ENCODE measurements around the gene GPR108.

DNA sequence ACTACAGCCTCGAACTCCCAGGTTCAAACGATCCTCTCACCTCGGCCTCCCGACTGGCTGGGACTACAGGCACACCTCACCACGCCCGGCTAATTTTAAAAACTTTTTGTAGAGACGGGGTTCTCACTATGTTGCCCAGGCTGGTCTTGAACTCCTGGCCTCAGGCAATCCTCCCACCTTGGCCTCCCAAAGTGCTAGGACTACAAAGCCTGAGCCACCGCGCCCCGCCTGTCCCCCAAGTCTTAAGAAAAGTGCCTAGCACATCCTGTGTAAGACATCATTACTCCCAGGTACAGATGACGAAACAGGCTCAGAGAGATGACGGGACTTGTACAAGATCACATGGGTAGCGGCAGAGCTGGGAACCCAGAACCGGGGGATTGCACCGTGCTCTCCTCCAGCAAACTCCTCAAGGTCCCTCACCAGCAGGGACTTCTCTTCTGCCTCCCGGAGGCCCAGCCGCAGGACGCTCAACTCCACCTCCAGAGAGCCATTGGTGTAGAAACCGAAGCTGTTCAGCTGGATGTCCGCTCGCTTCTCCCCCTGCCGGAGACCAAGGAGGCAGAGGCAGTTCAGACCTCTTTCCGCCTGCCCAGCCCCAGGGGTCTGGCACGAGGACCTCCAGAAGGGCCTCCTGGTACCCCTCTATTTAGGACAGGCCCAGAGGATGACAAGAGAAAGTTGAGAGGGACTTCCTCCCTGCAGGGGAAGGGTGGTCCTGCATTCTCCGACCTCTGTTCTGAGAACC lies 1.0 kb downstream of the GPR108 start:
- TF ChIP-seq, protein P1, sequence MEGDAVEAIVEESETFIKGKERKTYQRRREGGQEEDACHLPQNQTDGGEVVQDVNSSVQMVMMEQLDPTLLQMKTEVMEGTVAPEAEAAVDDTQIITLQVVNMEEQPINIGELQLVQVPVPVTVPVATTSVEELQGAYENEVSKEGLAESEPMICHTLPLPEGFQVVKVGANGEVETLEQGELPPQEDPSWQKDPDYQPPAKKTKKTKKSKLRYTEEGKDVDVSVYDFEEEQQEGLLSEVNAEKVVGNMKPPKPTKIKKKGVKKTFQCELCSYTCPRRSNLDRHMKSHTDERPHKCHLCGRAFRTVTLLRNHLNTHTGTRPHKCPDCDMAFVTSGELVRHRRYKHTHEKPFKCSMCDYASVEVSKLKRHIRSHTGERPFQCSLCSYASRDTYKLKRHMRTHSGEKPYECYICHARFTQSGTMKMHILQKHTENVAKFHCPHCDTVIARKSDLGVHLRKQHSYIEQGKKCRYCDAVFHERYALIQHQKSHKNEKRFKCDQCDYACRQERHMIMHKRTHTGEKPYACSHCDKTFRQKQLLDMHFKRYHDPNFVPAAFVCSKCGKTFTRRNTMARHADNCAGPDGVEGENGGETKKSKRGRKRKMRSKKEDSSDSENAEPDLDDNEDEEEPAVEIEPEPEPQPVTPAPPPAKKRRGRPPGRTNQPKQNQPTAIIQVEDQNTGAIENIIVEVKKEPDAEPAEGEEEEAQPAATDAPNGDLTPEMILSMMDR (IDR thresholded peaks at IDR 0.05 in 4 of 5, conservative IDR thresholded peaks at IDR 0.05 in 1 of 5): peak; percentile 19 to 62 (median 50)
- peak; percentile 17 to 18 for TF ChIP-seq POLR2A (IDR thresholded peaks at IDR 0.05)

Measured in gastrocnemius medialis (tissue), 4 donors.